GM21737 (cell line): ENCODE measurements around the gene MAN2C1.
"Not testable (repeated sequence)": the region's sequence is repeated elsewhere in the genome, so short reads cannot be mapped to it uniquely, and the experiment has no call there.

Source experiments
- ATAC-seq: cut with Tn5 transposase; IDR thresholded peaks from one replicate; pipeline ENCODE4 v1.9.1; 2021; ENCODE audit warnings: mild to moderate bottlenecking, moderate library complexity; ENCODE audit not compliant: unreplicated experiment

MAN2C1 gene

DNA sequence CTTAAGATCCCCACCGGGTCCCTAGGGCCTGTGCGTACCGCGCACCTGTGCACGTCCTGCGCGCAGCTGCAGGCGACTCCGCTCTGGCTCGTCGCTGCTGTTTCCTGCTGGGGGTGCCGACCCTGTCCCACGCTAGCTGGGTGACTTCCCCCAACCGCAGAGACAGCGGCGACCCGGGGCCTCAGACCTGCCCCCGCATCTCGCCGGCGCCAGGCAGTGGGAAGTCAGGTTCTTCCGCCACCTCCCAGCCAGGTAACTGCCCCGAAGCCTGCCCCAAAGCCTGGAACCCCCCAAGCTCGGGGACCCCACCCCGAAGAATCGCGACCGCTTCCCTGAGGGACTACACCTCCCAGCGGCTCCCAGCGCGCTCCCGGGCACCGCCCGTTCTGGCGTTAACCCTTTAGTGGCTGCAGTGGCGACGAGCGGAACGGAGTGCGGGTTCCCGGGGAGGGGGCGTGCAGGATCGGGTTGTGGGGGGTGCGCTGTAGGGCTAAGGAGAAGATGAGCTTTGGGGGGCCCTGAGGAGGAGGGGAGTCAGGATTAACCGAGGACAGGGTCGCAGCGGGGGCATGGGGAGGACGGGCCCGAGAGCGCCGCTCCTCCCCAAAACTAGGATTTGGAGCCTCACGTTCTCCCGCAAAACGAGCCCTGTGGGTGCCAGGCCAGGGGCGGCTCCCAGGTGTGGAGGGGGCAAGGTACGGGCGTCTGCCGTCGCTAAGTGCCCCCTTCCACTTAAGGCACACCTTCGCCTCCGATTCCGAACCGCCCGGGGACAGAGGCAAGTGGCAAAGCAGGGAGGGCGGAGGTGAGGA is 21.0 kb downstream of the MAN2C1 start:
- ATAC-seq, result peak; percentile 67

DNA sequence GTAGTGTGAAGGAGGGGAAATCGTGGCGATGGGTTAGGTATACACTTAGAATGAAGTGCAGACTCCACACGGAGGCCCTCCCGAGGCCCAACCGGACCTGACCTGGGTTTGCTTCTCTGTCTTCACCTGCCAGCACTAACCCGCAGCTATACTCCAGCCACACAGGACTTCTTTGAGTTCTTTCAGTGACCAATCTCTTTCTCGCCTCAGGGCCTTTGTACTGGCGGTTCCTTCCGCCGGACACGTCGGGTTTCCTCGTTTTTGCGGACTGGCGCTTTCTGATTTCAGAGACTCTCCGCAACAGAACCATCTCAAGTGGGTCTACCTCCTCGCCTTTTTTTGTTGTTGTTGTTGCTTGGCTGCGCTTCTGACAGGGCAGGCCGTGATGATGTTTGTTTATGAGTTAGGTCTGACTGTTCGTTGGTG is 21.6 kb downstream of the MAN2C1 start, which contains the start of gene NEIL1:
Gene NEIL1, plus strand, starts transcription at position 244 of the 426 bp plus-strand sequence. CDS start 1,867 bp downstream, outside the sequence.
- peak; percentile 4 for ATAC-seq

DNA sequence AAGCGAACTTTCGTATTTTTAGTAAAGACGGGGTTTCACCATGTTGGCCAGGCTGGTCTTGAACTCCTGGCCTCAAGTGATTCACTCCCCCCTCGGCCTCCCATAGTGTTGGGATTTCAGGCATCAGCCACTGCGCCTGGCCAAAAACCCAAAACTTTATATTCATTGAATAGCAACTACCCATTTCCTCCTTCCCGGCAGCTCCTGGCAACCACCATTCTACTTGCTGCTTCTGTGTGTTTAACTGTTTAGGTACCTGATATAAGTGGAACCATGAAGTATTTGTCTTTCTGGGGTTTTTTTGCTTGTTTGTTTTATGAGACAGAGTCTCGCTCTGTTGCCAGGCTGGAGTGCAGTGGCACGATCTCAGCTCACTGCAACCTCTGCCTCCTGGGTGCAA is 24.5 kb downstream of the MAN2C1 start:
- not testable (repeated sequence) for ATAC-seq

DNA sequence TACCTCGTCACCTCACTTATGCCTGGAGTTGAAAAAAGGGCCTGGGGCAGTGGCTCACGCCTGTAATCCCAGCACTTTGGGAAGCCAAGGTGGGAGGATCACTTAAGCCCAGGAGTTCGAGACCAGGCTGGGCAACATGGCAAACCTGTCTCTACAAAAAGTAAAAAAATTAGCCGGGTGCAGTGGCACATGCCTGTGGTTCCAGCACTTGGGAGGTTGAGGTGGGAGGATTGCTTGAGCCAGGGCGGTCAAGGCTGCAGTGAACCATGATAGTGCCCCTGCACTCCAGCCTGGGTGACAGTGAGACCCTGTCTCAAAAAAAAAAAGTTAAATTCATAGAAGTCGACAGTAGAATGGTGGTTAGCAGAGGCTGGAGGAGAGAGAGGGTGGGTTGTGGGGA is 26.2 kb downstream of the MAN2C1 start:
- no peak for ATAC-seq

DNA sequence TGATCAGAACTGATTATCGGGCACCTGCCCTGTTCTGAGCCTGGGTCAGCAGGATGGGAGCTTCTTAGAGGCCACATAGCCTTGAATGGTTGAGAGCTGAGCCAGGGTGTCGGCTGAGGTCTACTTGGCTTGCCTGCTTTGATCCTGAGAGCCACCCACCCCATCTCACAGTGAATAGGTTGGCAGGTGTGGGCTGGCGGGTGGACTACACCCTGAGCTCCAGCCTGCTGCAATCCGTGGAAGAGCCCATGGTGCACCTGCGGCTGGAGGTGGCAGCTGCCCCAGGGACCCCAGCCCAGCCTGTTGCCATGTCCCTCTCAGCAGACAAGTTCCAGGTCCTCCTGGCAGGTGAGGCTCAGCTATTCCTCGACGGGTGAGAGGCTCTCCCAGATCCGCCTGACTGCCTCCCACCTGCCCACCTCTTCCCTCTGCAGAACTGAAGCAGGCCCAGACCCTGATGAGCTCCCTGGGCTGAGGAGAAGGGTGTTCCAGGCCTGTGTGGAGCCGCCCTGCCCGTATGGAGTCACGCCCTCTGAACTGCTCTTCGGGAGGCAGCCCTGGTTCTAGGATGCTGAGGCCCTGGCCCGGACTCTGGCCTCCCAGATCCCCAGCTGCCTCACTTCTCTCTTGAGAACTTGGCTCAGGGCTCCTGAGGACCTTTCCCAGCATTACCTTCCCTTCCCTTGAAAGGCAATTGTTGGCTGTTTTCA is 28.7 kb downstream of the MAN2C1 start:
- ATAC-seq, result no peak

DNA sequence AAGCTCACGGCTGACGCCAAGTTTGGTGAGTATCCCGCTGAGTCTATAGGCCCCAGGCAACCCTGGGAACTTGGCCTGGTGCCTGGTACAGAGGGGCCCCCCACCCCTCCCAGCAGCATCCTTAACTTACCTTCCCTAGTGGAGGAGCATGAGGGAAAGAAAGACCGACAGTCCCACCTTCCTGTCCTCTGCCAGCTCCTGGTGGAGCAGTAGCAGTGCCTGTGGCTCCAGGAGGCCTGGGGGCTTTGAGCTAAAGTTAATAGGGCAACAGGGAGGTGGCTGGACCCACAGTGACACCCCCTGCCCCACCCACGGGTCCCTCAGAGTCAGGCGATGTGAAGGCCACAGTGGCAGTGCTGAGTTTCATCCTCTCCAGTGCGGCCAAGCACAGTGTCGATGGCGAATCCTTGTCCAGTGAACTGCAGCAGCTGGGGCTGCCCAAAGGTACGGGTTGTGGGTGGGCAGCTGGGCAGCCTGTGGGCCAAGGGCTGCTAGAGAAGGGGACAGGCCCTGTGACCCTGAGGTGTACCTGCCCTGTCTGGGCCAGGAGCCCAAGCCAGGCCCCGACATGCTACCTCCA is 29.7 kb downstream of the MAN2C1 start:
- ATAC-seq, result no peak

DNA sequence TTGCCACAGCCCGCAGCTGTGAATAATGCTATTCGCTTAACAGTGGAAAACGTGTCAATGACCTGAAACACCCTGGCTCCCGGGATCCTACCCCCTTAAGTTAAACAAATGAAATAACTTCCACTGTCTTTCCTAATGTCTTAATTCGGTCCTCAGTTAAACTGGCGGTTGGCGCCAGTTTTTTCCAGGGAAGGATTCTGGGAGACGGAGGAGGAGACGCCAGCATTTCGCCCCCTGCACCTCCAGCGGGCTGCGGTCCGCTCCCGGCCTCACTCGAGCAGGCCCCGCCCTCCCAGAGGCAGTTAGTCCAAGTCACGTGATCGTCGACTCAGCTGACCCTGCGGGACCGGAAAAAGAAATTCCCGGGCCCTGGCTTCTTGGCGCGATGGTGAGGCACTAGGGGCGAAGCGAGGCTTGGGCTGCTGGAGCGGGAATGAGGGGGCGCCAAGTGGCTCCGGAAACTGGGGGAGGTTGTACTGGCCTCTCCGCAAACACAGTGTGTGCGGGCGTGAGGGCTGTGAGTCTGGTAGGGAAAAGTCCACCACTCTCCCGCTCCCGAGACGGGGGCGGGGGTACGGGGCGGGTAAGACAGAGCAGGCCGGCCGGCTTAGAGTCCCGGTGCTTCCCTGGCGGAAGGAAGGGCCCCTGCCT is 32.6 kb downstream of the MAN2C1 start, which contains the start of gene COMMD4:
Gene COMMD4, plus strand, starts transcription at position 359 of the 651 bp plus-strand sequence. Its CDS starts 27 bp downstream, at position 386.
- no peak for ATAC-seq

DNA sequence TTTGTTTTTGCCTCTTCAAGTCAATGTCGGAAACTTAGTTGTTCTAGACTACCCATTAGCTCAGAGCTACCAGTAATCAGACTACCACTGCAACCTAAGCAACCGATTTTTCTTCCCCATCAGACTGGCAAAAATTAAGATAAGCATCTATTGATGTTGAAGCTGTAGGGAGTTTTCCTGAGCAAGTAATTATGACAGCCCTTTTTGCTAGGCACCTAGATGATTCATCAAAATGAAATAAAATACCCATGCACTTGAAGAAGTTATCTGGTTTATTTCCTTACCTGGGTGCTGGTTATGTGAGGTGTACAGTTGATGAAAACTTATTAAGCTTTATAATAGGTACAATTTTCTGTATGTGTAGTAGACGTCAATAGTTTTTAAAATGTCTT is 33.1 kb downstream of the MAN2C1 start:
- ATAC-seq, result no peak

DNA sequence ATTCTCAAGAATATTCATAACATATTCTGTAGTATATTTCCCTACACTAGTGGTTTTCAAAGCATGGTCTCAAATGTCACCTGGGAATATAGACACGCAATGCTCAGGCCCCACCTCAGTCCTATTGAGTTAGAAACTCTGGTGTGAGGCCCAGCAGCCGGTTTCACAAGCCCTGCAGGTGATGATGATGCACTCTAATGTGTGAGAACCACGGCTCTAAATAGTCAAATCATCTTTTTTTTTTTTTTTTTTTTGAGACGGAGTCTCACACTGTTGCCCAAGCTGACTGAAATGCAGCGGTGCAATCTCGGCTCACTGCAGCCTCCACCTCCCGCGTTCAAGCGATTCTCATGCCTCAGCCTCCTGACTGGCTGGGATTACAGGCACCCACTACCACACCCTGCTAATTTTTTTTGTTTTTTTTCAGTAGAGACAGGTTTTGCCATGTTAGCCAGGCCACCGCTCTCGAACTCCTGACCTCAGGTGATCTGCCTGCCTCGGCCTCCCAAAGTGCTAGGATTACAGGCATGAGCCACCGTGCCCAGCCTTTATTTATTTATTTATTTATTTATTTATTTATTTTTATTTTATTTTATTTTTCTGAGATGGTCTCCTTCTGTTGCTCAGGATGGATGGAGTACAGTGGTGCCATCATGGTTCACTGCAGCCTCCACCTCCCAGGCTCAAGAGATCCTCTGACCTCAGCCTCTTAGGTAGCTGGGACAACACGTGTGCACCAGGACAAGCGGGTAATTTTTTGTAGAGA is 34.6 kb downstream of the MAN2C1 start:
- ATAC-seq, result not testable (repeated sequence)

DNA sequence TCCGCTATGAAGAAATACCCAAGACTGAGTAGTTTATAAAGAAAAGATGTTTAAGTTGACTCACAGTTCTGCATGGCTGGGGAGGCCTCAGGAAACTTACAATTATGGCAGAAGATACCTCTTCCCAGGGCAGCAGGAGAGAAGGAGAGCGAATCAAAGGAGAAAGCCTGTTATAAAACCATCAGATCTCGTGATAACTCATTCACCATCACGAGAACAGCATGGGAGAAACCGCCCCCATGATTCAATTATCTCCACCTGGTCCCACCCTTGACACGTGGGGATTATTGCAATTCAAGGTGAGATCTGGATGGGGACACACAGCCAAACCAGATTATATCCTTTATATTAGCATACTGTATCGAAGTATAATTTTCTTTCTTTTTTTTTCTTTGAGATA is 36.3 kb downstream of the MAN2C1 start:
- ATAC-seq, result not testable (repeated sequence)

DNA sequence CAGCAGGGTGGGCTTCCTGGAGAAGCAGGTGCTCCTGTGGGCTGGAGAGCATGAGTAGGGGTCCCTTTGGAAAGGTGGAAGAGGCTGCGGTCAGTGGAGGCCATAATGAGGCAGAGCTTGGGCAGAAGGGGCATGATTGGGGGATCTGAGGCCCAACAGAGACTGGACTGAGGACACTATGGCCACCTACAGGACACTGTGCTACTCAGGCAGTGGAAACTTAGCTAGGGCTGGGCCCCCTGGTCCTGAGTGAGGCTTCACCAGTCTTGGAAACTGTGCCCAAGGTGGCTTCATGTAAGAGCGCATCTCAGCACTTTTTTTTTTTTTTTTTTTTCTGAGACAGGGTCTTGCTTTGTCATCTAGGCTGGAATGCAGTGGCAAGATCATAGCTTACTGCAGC is 38.8 kb downstream of the MAN2C1 start:
- ATAC-seq, result no peak

DNA sequence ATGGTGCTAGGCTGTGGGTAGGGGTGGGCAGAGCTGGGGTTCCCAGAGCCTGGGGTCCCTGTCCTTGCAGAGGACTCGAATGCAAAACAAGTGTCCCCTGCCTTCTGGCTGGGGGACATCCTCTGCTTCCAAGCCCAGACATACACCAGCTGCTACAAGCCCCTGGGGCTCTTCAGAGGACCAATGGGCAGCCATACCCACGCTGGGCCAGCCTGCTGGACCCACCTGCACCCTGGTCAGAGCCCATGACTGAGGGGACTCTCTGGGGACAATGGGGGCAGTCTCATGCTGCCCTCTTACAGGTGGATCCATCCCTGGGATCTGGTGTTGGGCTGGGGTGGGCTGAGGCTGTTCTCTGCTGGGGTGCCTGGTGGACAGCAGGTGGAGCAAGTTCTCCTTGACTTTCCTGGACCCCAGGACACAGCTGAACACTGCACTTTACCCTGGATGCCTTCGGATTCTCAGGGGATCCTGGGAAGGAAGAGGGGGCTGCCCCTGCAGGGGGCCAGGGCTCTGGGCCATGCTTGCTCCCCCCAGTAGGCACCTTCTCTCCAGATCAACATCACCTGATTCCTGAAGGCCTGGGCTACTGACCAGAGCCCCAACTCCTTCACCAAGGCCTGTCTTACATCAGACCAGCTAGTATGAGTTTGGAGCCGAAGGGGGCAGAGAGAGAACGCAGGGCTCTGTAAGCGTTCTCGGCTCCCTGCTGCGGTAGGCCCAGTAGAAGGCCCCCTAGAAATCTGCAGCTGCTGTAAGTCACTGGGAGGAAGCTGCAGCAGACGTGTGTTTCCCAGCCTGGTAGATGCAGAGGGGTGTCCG is 39.7 kb downstream of the MAN2C1 start:
- no peak for ATAC-seq

DNA sequence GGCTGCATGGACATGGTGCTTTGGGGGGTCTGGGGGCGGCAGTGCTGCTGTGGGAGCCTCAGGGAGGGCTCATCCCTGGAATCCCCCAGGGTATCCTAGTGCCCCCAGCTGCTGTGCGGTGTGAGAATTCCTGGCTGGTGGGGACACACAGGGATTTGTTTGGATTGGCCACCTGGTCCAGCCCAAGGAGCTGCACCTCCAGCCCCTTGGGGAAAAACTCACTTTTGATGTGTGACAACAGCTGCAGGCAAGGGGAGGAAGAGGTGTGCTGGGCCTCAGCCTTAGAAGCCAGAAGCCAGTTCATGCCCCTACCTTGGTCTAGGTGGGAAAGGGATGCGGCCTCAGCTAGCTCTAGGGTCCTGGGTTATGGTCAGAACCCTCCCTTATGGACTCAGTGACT is 40.9 kb downstream of the MAN2C1 start:
- ATAC-seq, result no peak

DNA sequence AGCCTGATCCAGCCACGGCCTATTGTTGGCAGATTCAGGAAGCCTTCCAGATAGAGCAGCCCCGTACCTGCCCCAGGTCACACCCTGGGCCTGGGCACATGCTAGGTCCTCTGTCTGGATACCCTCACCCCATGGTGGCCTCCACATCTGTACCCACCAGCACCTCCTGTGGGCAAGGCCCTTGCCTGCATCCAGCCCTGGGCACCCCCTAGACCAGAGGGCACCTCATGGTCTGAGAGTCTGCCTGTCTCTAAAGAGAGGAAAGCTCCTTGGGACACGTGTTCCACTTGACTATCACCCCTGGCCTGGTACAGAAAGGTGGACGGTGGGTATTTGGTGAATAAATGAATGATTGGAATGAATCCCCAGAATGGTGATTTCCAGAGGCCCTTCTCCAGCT is 41.4 kb downstream of the MAN2C1 start:
- no peak for ATAC-seq

DNA sequence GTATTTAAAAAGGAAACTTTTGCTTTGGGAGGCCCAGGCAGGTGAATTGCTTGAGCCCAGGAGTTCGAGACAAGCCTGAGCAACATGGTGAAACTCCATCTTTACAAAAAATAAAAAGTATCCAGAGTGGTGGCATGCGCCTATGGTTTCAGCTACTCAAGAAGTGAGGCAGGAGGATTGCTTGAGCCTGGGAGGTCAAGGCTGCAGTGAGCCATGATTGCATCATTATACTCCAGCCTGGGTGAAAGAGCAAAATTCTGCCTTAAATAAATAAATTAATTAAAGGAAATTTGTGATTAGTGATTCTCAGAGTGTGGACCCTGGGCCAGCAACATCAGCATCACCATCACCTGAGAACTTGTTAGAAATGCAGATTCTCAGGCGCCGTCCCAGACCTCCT is 42.5 kb downstream of the MAN2C1 start:
- no peak for ATAC-seq

DNA sequence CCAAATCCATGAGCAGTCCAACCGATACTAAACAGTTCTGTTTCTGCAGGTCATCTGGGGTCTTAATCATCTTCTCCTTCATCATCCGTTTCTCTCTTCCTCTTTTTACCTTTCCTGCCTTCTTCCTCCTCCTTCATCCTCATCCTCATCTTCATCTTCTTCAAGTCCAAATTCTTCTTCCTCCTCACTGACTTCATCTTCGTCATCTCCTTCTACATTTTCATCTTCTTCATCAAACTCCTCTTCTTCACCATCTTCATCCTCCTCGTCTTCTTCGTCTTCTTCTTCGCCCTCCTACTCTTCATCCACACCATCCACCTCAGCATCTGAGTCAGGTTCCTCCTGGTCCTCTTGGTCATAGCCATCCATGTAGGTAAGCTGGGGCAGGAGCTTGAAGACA is 46.7 kb downstream of the MAN2C1 start:
- ATAC-seq, result no peak

DNA sequence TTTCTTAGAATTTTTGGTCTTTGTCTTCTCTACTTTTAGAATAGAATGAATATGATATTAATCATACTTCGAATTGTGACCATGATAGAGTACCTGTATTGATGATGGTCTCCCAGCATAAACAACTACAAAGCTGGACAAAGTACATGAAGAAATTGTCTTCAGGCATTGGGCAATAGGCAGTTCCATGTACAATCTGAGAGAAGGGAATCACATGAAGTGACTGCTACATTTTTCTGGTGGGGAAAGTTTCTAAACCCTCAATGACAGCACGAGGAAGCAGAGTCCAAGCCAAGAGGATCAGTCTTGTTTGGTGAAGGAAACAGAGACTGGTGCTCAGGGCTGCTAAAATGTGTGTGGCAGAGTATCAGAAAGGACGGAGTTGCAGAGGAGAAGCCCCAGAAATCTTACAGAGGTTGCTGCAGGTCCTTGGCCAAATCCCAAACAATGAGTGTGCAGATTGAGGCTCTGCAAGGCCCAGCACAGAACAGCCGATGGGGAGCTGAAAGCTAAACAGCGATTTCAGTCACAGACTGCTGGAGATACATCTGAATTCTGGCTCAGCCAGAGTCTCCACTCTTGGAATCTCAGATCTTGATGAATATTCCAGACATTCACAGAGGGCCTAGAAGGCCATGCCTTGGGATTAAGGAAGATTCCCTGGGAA is 49.0 kb downstream of the MAN2C1 start:
- not testable (repeated sequence) for ATAC-seq

DNA sequence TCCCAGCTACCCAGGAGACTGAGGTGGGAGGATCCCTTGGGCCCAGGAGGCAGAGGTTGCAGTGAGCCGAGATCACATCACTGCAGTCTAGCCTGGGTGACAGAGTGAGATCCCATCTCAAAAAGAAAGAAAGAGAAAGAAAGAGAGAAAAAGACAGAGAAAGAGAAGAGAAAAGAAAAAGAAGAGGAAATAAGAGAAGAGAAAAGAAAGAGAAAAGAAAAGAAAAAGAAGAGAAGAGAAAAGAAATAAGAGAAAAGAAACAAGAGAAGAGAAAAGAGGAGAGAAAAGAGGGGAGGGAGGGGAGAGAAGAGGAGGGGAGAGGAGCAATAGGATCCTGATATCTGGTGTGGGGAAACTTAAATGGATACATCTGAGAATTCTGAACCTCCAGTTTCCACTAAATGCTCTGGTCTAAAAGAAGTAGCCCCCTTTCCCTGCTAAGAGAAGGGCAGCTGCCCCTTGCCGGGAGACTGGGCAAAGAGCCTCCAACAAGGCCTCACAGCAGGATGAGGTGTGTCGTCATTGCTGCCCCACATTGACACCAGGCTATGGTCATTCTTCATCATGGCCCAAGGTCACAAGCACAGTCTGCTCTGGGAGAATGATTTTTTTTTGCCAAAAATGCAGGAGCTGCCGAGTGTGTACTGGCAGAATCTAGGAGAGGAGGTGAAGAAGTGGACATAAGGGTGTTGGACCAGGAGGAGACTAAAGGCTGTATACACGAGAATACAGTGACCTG is 53.7 kb downstream of the MAN2C1 start:
- no peak for ATAC-seq
